ENCODE results near the gene YDJC.

YDJC gene

DNA sequence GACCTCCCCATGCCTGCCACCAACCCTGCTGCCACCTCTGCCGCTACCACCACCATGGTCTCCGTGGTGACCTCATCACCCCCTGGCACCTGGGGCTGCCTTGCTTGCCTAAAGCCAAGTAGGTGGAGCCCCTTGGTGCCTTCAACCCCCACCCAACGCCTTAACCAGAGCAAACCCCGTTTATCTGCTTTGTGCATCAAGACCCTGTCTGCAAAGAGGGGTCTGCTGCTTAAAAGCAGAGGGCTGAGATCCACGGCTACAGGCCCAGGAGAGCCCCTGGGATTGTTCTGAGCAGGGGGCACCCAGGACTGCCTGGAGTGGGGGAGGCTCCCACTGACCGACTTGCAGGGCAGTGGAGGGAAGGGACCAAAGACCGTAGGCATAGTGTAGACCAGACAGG lies 31.1 kb upstream of the YDJC start:
- peaks cover 22% of the 10 kb centered on the region for H3K4me1 ChIP-seq (ENCODE audit: insufficient read depth, low read length, poor library complexity, severe bottlenecking)
- H3K79me2 ChIP-seq (ENCODE audit: insufficient read depth, low read length): peaks cover 13% of the 10 kb centered on the region; the same call in 1 of the 2 replicates
- H3K9me3 ChIP-seq (ENCODE audit: insufficient read depth, low read depth, low read length): no peaks in the 10 kb centered on the region

DNA sequence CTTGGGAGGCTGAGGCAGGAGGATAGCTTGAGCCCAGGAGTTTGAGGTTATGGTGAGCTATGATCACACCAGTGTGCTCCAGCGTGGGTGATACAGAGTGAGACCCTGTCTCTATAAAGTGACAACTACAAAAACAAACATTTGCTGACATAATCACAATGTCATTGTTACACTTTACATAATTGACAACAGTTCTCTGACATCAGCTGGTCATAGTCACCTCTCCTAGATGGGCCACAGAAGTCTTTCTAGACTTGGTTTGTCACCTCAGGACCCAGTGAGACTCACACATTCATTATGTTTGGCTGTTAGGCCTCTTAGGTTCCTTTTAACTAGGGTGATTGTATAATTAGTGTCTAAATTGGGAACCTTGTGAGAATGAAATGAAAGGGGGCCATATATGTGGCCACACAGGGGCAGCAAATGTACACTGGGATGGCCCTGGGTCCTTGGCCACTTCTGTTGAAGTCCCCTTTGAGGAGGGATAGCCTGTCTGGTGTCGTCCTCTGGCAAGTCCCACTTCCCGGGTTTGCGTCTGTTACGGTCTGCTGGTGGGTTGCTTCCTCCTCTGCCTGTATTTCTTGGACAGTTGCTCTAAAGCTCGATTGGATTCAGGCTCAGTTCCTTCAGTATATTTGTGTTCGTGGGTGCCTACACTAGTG lies 30.2 kb upstream of the YDJC start:
- Histone ChIP-seq H3K79me2 (ENCODE audit: insufficient read depth, low read length) (peaks cover 13% of the 10 kb centered on the region; the same call in 1 of the 2 replicates), H3K27me3 (ENCODE audit: insufficient read depth, low read length, poor library complexity, severe bottlenecking) (no peaks in the 10 kb centered on the region), H3K9me3 (ENCODE audit: insufficient read depth, low read depth, low read length) (no peaks in the 10 kb centered on the region), H2AFZ (ENCODE audit: low read length) (no peak overlapping the region), H3K36me3 (ENCODE audit: insufficient read depth, low read length) (no peaks in the 10 kb centered on the region), H3K4me2 (ENCODE audit: low read depth, low read length, poor library complexity, severe bottlenecking) (no peak overlapping the region), H4K20me1 (ENCODE audit: insufficient read depth, low read length, poor library complexity, severe bottlenecking) (no peaks in the 10 kb centered on the region), H3F3A (ENCODE audit: low read depth) (peaks cover 15% of the 10 kb centered on the region), H3K4me3 (ENCODE audit: low read length, poor library complexity, severe bottlenecking) (no peak overlapping the region), H3K9me2 (replicated peaks; ENCODE audit: low read depth, low read length) (no peaks in the 10 kb centered on the region), H3K9ac (ENCODE audit: low read depth, low read length, poor library complexity, severe bottlenecking) (no peak overlapping the region), H3K4me1 (ENCODE audit: insufficient read depth, low read length, poor library complexity, severe bottlenecking) (peaks cover 22% of the 10 kb centered on the region)
- TF ChIP-seq EZH2phosphoT487 (IDR thresholded peaks at IDR 0.05; ENCODE audit: borderline replicate concordance): no peak
- TF ChIP-seq, protein P1, sequence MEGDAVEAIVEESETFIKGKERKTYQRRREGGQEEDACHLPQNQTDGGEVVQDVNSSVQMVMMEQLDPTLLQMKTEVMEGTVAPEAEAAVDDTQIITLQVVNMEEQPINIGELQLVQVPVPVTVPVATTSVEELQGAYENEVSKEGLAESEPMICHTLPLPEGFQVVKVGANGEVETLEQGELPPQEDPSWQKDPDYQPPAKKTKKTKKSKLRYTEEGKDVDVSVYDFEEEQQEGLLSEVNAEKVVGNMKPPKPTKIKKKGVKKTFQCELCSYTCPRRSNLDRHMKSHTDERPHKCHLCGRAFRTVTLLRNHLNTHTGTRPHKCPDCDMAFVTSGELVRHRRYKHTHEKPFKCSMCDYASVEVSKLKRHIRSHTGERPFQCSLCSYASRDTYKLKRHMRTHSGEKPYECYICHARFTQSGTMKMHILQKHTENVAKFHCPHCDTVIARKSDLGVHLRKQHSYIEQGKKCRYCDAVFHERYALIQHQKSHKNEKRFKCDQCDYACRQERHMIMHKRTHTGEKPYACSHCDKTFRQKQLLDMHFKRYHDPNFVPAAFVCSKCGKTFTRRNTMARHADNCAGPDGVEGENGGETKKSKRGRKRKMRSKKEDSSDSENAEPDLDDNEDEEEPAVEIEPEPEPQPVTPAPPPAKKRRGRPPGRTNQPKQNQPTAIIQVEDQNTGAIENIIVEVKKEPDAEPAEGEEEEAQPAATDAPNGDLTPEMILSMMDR (conservative IDR thresholded peaks at IDR 0.05; ENCODE audit: low read length): no peak

More for the DNA sequence above, 31.1 kb upstream of the YDJC start:
- Histone ChIP-seq H3K36me3 (ENCODE audit: insufficient read depth, low read length) (no peaks in the 10 kb centered on the region), H3K4me2 (ENCODE audit: low read depth, low read length, poor library complexity, severe bottlenecking) (no peak overlapping the region), H4K20me1 (ENCODE audit: insufficient read depth, low read length, poor library complexity, severe bottlenecking) (no peaks in the 10 kb centered on the region), H3K9ac (ENCODE audit: low read depth, low read length, poor library complexity, severe bottlenecking) (no peak overlapping the region), H3K27me3 (ENCODE audit: insufficient read depth, low read length, poor library complexity, severe bottlenecking) (no peaks in the 10 kb centered on the region), H3F3A (ENCODE audit: low read depth) (peaks cover 13% of the 10 kb centered on the region), H2AFZ (ENCODE audit: low read length) (no peak overlapping the region), H3K9me2 (replicated peaks; ENCODE audit: low read depth, low read length) (no peaks in the 10 kb centered on the region), H3K4me3 (ENCODE audit: low read length, poor library complexity, severe bottlenecking) (no peak overlapping the region)
- TF ChIP-seq, protein P1 (conservative IDR thresholded peaks at IDR 0.05; ENCODE audit: low read length): no peak
- no peak for TF ChIP-seq EZH2phosphoT487 (IDR thresholded peaks at IDR 0.05; ENCODE audit: borderline replicate concordance)

DNA sequence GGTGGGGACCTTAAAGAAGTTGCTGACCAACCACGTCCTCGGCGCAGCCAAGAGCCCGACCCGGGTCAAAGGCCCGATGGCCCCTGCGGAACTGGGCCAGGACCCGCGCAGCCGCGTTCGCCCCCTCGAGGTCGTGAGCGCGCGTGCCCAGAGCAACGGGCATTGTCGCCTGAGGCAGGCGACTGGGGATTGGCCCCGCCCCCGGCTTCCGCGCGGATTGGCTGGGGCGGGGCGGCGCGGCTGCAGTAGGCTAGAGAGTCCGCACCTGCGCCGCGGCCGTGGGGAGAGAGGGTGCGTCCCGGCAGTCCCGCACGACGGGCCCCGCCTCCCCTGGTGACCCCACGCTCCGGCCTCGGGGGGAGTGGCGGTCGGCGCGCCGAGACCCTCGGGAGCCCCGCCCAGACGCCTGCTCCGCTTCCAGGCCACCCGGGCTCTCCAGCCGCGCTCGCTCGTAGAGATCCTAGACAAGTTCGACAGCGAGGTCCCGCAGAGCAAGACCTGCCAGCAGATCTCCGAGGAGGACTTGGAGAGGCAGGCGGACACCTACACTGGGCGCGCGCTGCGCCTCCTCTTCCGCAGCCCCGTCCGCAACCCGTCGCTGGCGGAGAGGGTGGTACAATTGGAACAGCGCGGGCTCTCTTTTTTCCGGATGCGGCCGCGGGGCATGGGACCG lies 27.7 kb upstream of the YDJC start:
- peaks cover 15% of the 10 kb centered on the region for H3F3A ChIP-seq (ENCODE audit: low read depth)
- H3K9me3 ChIP-seq (ENCODE audit: insufficient read depth, low read depth, low read length): no peaks in the 10 kb centered on the region
- no peaks in the 10 kb centered on the region for H4K20me1 ChIP-seq (ENCODE audit: insufficient read depth, low read length, poor library complexity, severe bottlenecking)
- H3K27me3 ChIP-seq (ENCODE audit: insufficient read depth, low read length, poor library complexity, severe bottlenecking): peaks cover 2% of the 10 kb centered on the region
- peaks cover 35% of the 10 kb centered on the region for H3K4me1 ChIP-seq (ENCODE audit: insufficient read depth, low read length, poor library complexity, severe bottlenecking)
- peak overlapping the region; percentile 90 for H2AFZ ChIP-seq (ENCODE audit: low read length)
- no peaks in the 10 kb centered on the region for H3K9me2 ChIP-seq (replicated peaks; ENCODE audit: low read depth, low read length)
- peaks cover 32% of the 10 kb centered on the region for H3K79me2 ChIP-seq (ENCODE audit: insufficient read depth, low read length)
- peak overlapping the region; percentile 81 for H3K9ac ChIP-seq (ENCODE audit: low read depth, low read length, poor library complexity, severe bottlenecking)
- H3K4me3 ChIP-seq (ENCODE audit: low read length, poor library complexity, severe bottlenecking): peak overlapping the region; percentile 86
- no peak for TF ChIP-seq EZH2phosphoT487 (IDR thresholded peaks at IDR 0.05; ENCODE audit: borderline replicate concordance)
- TF ChIP-seq, protein P1 (conservative IDR thresholded peaks at IDR 0.05; ENCODE audit: low read length): peak; percentile 29; the same call in 1 of the 2 replicates
- H3K4me2 ChIP-seq (ENCODE audit: low read depth, low read length, poor library complexity, severe bottlenecking): peak overlapping the region; percentile 94
- H3K36me3 ChIP-seq (ENCODE audit: insufficient read depth, low read length): peaks cover 10% of the 10 kb centered on the region; the same call in 1 of the 2 replicates

All from Loucy (cell line).